HG03460 (cell line): ENCODE data around the gene CFAP99.

Source experiments
- ATAC-seq: cut with Tn5 transposase; IDR thresholded peaks from one replicate; pipeline ENCODE4 v1.9.1; 2021; ENCODE audit not compliant: unreplicated experiment

Gene CFAP99

GRCh38 chr4:2497931-2498330 lies 79.2 kb downstream of the CFAP99 start:
- ATAC-seq: peak; percentile 88

DNA sequence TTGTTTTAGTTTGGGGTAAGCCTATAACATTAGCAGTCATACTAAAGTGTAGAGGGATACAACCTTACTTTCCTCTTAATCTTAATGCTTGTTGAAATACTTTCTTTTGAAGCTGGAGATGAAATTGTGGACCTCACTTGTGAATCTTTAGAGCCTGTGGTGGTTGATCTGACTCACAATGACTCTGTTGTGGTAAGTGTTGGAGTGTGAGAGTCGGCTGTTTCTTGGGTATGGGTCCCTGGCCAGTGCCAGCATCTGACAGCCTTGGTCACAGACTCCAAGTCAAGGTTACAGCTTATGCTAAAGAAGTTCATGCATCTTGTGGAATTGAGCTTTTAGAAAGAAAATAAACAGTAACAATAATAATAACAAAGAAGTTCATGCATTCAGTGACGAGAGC lies 81.8 kb downstream of the CFAP99 start:
- ATAC-seq: no peak

- no peak for ATAC-seq
Observed at GRCh38 chr4:2501034-2501594, 82.4 kb downstream of the CFAP99 start.

GRCh38 chr4:2503809-2504208 lies 85.1 kb downstream of the CFAP99 start:
- ATAC-seq: no peak

DNA sequence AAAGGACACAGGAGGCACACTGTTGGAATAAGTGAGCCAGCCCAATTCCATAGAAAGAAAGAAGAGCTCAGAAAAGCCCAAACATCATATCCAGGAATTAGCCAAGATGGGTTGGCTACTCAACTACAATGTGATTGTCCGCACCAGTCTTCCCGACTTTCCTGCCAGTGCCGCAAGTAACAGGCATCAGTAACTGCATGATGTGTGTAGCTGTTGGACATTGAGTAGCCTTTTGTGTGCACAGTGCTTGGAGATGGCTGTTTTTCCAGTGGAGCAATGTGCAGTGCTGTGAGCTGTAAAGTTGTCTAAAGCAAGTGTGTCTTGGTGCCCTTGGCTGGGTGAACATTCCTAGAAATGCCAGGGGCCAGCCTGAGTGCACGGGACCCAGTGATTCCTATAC lies 88.5 kb downstream of the CFAP99 start:
- no peak for ATAC-seq

- ATAC-seq: no peak
Observed at GRCh38 chr4:2507855-2508254, 89.1 kb downstream of the CFAP99 start.

GRCh38 chr4:2510351-2511259 lies 91.8 kb downstream of the CFAP99 start:
- ATAC-seq: no peak

GRCh38 chr4:2511645-2512131 lies 92.9 kb downstream of the CFAP99 start:
- ATAC-seq: no peak
